ENCODE data around the gene KAZN.

Gene KAZN

GRCh38 chr1:15088281-15088971 is 489.9 kb downstream of the KAZN start:
- Histone ChIP-seq H3K36me3 (ENCODE audit: control insufficient read depth, insufficient read depth, low read length) (no peaks in the 10 kb centered on the region), H3K4me3 (replicated peaks; ENCODE audit: low read depth, low read length) (no peak overlapping the region), H3K27me3 (replicated peaks; ENCODE audit: control insufficient read depth, insufficient read depth, low read length) (no peaks in the 10 kb centered on the region)
- TF ChIP-seq, protein P1, sequence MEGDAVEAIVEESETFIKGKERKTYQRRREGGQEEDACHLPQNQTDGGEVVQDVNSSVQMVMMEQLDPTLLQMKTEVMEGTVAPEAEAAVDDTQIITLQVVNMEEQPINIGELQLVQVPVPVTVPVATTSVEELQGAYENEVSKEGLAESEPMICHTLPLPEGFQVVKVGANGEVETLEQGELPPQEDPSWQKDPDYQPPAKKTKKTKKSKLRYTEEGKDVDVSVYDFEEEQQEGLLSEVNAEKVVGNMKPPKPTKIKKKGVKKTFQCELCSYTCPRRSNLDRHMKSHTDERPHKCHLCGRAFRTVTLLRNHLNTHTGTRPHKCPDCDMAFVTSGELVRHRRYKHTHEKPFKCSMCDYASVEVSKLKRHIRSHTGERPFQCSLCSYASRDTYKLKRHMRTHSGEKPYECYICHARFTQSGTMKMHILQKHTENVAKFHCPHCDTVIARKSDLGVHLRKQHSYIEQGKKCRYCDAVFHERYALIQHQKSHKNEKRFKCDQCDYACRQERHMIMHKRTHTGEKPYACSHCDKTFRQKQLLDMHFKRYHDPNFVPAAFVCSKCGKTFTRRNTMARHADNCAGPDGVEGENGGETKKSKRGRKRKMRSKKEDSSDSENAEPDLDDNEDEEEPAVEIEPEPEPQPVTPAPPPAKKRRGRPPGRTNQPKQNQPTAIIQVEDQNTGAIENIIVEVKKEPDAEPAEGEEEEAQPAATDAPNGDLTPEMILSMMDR (IDR thresholded peaks at IDR 0.05; ENCODE audit: insufficient read depth, low read length, poor library complexity, severe bottlenecking) = no peak
- DNase-seq (ENCODE audit: extremely low read depth, insufficient read length) = no peak

GRCh38 chr1:15089258-15089992 is 490.9 kb downstream of the KAZN start:
- Histone ChIP-seq H3K27me3 (replicated peaks; ENCODE audit: control insufficient read depth, insufficient read depth, low read length) (no peaks in the 10 kb centered on the region), H3K4me3 (replicated peaks; ENCODE audit: low read depth, low read length) (no peak overlapping the region), H3K36me3 (ENCODE audit: control insufficient read depth, insufficient read depth, low read length) (no peaks in the 10 kb centered on the region)
- TF ChIP-seq, protein P1 (IDR thresholded peaks at IDR 0.05; ENCODE audit: insufficient read depth, low read length, poor library complexity, severe bottlenecking) = no peak
- no peak for DNase-seq (ENCODE audit: extremely low read depth, insufficient read length)

- DNase-seq (ENCODE audit: extremely low read depth, insufficient read length) = peak; percentile 30
- TF ChIP-seq, protein P1 (IDR thresholded peaks at IDR 0.05; ENCODE audit: insufficient read depth, low read length, poor library complexity, severe bottlenecking) = no peak
- no peaks in the 10 kb centered on the region for H3K27me3 ChIP-seq (replicated peaks; ENCODE audit: control insufficient read depth, insufficient read depth, low read length)
- H3K36me3 ChIP-seq (ENCODE audit: control insufficient read depth, insufficient read depth, low read length) = no peaks in the 10 kb centered on the region
- H3K4me3 ChIP-seq (replicated peaks; ENCODE audit: low read depth, low read length) = no peak overlapping the region
Measured at GRCh38 chr1:15090373-15090772, 491.9 kb downstream of the KAZN start.

GRCh38 chr1:15094056-15094455 is 495.6 kb downstream of the KAZN start:
- Histone ChIP-seq H3K36me3 (ENCODE audit: control insufficient read depth, insufficient read depth, low read length) (no peaks in the 10 kb centered on the region), H3K4me3 (replicated peaks; ENCODE audit: low read depth, low read length) (no peak overlapping the region), H3K27me3 (replicated peaks; ENCODE audit: control insufficient read depth, insufficient read depth, low read length) (no peaks in the 10 kb centered on the region)
- DNase-seq (ENCODE audit: extremely low read depth, insufficient read length) = no peak
- TF ChIP-seq, protein P1 (IDR thresholded peaks at IDR 0.05; ENCODE audit: insufficient read depth, low read length, poor library complexity, severe bottlenecking) = no peak

DNA sequence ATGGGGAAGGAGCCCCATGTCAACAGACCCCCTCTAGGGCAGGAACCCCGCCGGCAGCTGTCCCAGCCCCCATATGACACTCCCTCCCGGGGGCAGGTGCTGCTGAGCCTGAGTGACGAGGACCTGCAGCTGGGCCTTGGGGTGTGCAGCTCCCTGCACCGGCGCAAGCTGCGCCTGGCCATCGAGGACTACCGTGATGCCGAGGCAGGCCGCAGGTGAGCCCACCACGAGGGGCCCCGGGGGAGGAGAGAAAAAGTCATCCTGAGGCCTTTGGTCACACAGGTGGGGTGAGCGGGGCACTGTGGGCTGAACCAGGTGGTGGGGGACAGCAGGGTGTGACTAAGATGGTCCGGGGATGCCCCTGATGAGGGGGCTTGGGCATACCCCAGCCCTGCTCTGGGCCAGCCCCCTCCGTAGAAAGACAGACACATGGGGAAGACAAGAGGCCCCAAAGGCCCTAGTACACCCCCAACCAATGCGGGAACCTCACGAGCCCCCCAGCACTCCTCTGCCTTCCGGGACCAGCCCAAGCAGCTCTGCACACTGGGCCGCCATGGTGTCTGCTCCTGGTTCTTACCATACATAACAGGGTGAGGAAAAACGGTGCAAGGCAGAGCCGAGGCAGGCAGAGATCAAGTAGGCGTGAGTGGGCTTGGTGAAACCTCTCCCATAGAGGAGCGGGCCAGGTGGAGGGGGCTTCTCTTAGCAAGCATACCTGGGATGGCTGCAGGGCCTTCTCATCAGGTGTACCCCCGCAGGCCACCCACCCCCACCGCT is 496.4 kb downstream of the KAZN start:
- DNase-seq (ENCODE audit: extremely low read depth, insufficient read length) = no peak
- H3K36me3 ChIP-seq (ENCODE audit: control insufficient read depth, insufficient read depth, low read length) = no peaks in the 10 kb centered on the region
- no peaks in the 10 kb centered on the region for H3K27me3 ChIP-seq (replicated peaks; ENCODE audit: control insufficient read depth, insufficient read depth, low read length)
- H3K4me3 ChIP-seq (replicated peaks; ENCODE audit: low read depth, low read length) = no peak overlapping the region
- TF ChIP-seq, protein P1 (IDR thresholded peaks at IDR 0.05; ENCODE audit: insufficient read depth, low read length, poor library complexity, severe bottlenecking) = no peak
